Measurements from ENCODE around the gene MPDU1. TPM values are rescaled to one million over a fixed set of nuclear protein-coding genes. Genes with fewer than 3 reads are reported as not detected.
A peak's percentile ranks its signal among the peaks of the same experiment; 100 is the strongest.

Gene MPDU1
- total and polyA plus RNA-seq, 4 donors: 55.3 to 136 (median 91.2) TPM

DNA sequence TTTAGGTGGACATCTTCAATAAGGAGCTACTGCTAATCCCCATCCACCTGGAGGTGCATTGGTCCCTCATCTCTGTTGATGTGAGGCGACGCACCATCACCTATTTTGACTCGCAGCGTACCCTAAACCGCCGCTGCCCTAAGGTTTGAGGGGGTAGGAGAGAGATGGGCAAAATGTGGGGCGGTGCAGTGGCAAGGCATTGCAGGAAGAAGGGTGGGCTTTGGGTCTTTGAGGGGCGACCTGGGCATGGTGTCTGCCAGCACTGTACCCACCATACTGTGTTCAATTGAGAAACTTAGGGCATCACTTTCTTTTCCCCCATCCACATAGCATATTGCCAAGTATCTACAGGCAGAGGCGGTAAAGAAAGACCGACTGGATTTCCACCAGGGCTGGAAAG, 13.3 kb upstream of the MPDU1 start:
- H3K27ac ChIP-seq (ENCODE audit: low read depth in 1 of 2, low read length in 2 of 2): no peak overlapping the region
- no peaks in the 10 kb centered on the region for H3K27me3 ChIP-seq (ENCODE audit: control insufficient read depth in 4 of 4, insufficient read depth in 4 of 4, low read length in 3 of 4)
- no peak overlapping the region for H3K4me3 ChIP-seq (ENCODE audit: low read depth in 1 of 3, low read length in 3 of 3)
- peaks cover 8 to 43% (median 25%) of the 10 kb centered on the region in 4 donors for H3K36me3 ChIP-seq (ENCODE audit: control insufficient read depth in 4 of 4, insufficient read depth in 3 of 4, low read depth in 1 of 4, low read length in 3 of 4)
- H3K9me3 ChIP-seq (ENCODE audit: control insufficient read depth in 4 of 4, low read length in 3 of 4): no peaks in the 10 kb centered on the region
- H3K4me1 ChIP-seq (ENCODE audit: control insufficient read depth in 4 of 4, insufficient read depth in 4 of 4, low read length in 3 of 4): peaks cover 3 to 24% (median 21%) of the 10 kb centered on the region in 4 donors
- TF ChIP-seq FOXA1 (IDR thresholded peaks at IDR 0.05) (no peak), HNF4G (IDR thresholded peaks at IDR 0.05) (no peak), JUND (IDR thresholded peaks at IDR 0.05) (no peak), HNF4A (conservative IDR thresholded peaks at IDR 0.05) (no peak)
- TF ChIP-seq, protein P1, sequence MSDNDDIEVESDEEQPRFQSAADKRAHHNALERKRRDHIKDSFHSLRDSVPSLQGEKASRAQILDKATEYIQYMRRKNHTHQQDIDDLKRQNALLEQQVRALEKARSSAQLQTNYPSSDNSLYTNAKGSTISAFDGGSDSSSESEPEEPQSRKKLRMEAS (IDR thresholded peaks at IDR 0.05): no peak
- TF ChIP-seq, protein P2, sequence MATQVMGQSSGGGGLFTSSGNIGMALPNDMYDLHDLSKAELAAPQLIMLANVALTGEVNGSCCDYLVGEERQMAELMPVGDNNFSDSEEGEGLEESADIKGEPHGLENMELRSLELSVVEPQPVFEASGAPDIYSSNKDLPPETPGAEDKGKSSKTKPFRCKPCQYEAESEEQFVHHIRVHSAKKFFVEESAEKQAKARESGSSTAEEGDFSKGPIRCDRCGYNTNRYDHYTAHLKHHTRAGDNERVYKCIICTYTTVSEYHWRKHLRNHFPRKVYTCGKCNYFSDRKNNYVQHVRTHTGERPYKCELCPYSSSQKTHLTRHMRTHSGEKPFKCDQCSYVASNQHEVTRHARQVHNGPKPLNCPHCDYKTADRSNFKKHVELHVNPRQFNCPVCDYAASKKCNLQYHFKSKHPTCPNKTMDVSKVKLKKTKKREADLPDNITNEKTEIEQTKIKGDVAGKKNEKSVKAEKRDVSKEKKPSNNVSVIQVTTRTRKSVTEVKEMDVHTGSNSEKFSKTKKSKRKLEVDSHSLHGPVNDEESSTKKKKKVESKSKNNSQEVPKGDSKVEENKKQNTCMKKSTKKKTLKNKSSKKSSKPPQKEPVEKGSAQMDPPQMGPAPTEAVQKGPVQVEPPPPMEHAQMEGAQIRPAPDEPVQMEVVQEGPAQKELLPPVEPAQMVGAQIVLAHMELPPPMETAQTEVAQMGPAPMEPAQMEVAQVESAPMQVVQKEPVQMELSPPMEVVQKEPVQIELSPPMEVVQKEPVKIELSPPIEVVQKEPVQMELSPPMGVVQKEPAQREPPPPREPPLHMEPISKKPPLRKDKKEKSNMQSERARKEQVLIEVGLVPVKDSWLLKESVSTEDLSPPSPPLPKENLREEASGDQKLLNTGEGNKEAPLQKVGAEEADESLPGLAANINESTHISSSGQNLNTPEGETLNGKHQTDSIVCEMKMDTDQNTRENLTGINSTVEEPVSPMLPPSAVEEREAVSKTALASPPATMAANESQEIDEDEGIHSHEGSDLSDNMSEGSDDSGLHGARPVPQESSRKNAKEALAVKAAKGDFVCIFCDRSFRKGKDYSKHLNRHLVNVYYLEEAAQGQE (IDR thresholded peaks at IDR 0.05): no peak
- no peak overlapping the region for H3K9ac ChIP-seq (ENCODE audit: low read depth in 1 of 2, low read length in 2 of 2)
- DNase-seq (ENCODE audit: low spot score): no peak
- WGBS: 97% methylated on average over 10 of the region's 10 CpGs

DNA sequence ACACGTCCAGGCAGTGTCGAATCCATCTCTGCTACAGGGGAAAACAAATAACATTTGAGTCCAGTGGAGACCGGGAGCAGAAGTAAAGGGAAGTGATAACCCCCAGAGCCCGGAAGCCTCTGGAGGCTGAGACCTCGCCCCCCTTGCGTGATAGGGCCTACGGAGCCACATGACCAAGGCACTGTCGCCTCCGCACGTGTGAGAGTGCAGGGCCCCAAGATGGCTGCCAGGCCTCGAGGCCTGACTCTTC, 11.4 kb upstream of the MPDU1 start:
- WGBS: under 1% methylated on average over 11 of the region's 11 CpGs
- H3K9me3 ChIP-seq (ENCODE audit: control insufficient read depth in 4 of 4, low read length in 3 of 4): no peaks in the 10 kb centered on the region
- DNase-seq (ENCODE audit: low spot score): no peak
- TF ChIP-seq GABPA (IDR thresholded peaks at IDR 0.05 in 1 of 2, conservative IDR thresholded peaks at IDR 0.05 in 1 of 2): peak in 1 of 2 donors; percentile 97
- TF ChIP-seq JUND (IDR thresholded peaks at IDR 0.05): no peak
- TF ChIP-seq, protein P3, sequence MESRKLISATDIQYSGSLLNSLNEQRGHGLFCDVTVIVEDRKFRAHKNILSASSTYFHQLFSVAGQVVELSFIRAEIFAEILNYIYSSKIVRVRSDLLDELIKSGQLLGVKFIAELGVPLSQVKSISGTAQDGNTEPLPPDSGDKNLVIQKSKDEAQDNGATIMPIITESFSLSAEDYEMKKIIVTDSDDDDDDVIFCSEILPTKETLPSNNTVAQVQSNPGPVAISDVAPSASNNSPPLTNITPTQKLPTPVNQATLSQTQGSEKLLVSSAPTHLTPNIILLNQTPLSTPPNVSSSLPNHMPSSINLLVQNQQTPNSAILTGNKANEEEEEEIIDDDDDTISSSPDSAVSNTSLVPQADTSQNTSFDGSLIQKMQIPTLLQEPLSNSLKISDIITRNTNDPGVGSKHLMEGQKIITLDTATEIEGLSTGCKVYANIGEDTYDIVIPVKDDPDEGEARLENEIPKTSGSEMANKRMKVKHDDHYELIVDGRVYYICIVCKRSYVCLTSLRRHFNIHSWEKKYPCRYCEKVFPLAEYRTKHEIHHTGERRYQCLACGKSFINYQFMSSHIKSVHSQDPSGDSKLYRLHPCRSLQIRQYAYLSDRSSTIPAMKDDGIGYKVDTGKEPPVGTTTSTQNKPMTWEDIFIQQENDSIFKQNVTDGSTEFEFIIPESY (IDR thresholded peaks at IDR 0.05): peak; percentile 74
- TF ChIP-seq, protein P1 (IDR thresholded peaks at IDR 0.05): peak; percentile 99
- TF ChIP-seq, protein P4, sequence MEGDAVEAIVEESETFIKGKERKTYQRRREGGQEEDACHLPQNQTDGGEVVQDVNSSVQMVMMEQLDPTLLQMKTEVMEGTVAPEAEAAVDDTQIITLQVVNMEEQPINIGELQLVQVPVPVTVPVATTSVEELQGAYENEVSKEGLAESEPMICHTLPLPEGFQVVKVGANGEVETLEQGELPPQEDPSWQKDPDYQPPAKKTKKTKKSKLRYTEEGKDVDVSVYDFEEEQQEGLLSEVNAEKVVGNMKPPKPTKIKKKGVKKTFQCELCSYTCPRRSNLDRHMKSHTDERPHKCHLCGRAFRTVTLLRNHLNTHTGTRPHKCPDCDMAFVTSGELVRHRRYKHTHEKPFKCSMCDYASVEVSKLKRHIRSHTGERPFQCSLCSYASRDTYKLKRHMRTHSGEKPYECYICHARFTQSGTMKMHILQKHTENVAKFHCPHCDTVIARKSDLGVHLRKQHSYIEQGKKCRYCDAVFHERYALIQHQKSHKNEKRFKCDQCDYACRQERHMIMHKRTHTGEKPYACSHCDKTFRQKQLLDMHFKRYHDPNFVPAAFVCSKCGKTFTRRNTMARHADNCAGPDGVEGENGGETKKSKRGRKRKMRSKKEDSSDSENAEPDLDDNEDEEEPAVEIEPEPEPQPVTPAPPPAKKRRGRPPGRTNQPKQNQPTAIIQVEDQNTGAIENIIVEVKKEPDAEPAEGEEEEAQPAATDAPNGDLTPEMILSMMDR (IDR thresholded peaks at IDR 0.05; ENCODE audit: low read depth, low read length, missing input control): no peak
- TF ChIP-seq, protein P2 (IDR thresholded peaks at IDR 0.05): no peak
- TF ChIP-seq YY1 (IDR thresholded peaks at IDR 0.05): peak; percentile 100
- TF ChIP-seq NR2F2 (IDR thresholded peaks at IDR 0.05): peak; percentile 60
- TF ChIP-seq SP1 (IDR thresholded peaks at IDR 0.05): no peak
- no peak for TF ChIP-seq HNF4A (conservative IDR thresholded peaks at IDR 0.05)
- TF ChIP-seq FOXA1 (IDR thresholded peaks at IDR 0.05): no peak
- TF ChIP-seq, protein P5, sequence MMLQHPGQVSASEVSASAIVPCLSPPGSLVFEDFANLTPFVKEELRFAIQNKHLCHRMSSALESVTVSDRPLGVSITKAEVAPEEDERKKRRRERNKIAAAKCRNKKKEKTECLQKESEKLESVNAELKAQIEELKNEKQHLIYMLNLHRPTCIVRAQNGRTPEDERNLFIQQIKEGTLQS (IDR thresholded peaks at IDR 0.05): no peak
- no peak for TF ChIP-seq HNF4G (IDR thresholded peaks at IDR 0.05)
- TF ChIP-seq RAD21 (IDR thresholded peaks at IDR 0.05): peak; percentile 24 to 29
- no peak for TF ChIP-seq TAF1 (conservative IDR thresholded peaks at IDR 0.05)
- TF ChIP-seq RXRA (IDR thresholded peaks at IDR 0.05): peak in 1 of 2 donors; percentile 36
- TF ChIP-seq FOXA2 (IDR thresholded peaks at IDR 0.05): no peak
- TF ChIP-seq EGR1 (IDR thresholded peaks at IDR 0.05; ENCODE audit: low read depth in 2 of 2): no peak
- peak overlapping the region in 1 of 2 donors; percentile 79 for H3K9ac ChIP-seq (ENCODE audit: low read depth in 1 of 2, low read length in 2 of 2)
- H3K4me1 ChIP-seq (ENCODE audit: control insufficient read depth in 4 of 4, insufficient read depth in 4 of 4, low read length in 3 of 4): peaks cover 7 to 37% (median 31%) of the 10 kb centered on the region in 4 donors
- peaks cover 13 to 53% (median 34%) of the 10 kb centered on the region in 4 donors for H3K36me3 ChIP-seq (ENCODE audit: control insufficient read depth in 4 of 4, insufficient read depth in 3 of 4, low read depth in 1 of 4, low read length in 3 of 4)
- no peaks in the 10 kb centered on the region for H3K27me3 ChIP-seq (ENCODE audit: control insufficient read depth in 4 of 4, insufficient read depth in 4 of 4, low read length in 3 of 4)
- peak overlapping the region; percentile 37 to 79 (median 39) for H3K4me3 ChIP-seq (ENCODE audit: low read depth in 1 of 3, low read length in 3 of 3)
- peak overlapping the region; percentile 34 to 77 for H3K27ac ChIP-seq (ENCODE audit: low read depth in 1 of 2, low read length in 2 of 2)
